Epithelial cell of proximal tubule (primary cell): Measurements from ENCODE around the gene GJC2. TPM values are rescaled to one million over a fixed set of nuclear protein-coding genes. Genes with fewer than 3 reads are reported as not detected.

Experiments used
- DNase-seq: peaks from one replicate; pipeline ENCODE4 v3.0.0-alpha.2; 2011; ENCODE audit warnings: low read depth
- H3K4me3 ChIP-seq: 2 replicates; pipeline ENCODE4 v1.5.1; 2011; ENCODE audit warnings: low read depth, mild to moderate bottlenecking, low read length
- total RNA-seq: library from RNA; depleted of rRNA; stranded (reverse); fragments of >200 nt; gene quantifications from 2 replicates; pipeline ENCODE4 v1.2.3, GENCODE V29; 2015
- TF ChIP-seq, protein P1 (sequence below): conservative IDR thresholded peaks from 2 replicates; pipeline ENCODE4 v1.5.1; 2012; ENCODE audit warnings: low read depth, mild to moderate bottlenecking, low read length

GJC2 gene
- total RNA-seq, 1 donor from 2014 or later, result 0.69 TPM

DNA sequence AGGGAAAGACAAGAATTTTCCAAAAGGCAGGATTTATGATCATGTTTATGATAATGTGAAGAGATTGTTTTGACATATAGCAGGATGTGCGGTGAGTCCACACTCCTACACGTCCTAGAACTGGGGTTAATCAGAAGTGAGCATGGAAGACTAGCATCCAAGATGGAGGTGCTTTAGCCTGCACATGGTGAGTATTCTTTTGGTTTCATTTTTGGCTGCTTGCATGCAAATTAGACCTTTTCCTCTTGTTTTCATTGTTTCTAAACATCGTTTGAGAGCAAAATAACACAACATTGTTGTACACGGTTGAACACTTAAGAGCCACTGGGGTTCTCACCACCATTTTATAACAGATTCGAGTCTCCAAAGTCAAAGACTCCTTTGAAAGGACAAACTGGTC, 24.5 kb upstream of the GJC2 start:
- TF ChIP-seq, protein P1, sequence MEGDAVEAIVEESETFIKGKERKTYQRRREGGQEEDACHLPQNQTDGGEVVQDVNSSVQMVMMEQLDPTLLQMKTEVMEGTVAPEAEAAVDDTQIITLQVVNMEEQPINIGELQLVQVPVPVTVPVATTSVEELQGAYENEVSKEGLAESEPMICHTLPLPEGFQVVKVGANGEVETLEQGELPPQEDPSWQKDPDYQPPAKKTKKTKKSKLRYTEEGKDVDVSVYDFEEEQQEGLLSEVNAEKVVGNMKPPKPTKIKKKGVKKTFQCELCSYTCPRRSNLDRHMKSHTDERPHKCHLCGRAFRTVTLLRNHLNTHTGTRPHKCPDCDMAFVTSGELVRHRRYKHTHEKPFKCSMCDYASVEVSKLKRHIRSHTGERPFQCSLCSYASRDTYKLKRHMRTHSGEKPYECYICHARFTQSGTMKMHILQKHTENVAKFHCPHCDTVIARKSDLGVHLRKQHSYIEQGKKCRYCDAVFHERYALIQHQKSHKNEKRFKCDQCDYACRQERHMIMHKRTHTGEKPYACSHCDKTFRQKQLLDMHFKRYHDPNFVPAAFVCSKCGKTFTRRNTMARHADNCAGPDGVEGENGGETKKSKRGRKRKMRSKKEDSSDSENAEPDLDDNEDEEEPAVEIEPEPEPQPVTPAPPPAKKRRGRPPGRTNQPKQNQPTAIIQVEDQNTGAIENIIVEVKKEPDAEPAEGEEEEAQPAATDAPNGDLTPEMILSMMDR, result no peak
- no peak overlapping the region for H3K4me3 ChIP-seq
- no peak for DNase-seq

GRCh38 chr1:228131766-228132165, 18.0 kb upstream of the GJC2 start:
- no peak overlapping the region for H3K4me3 ChIP-seq
- TF ChIP-seq, protein P1, result no peak
- DNase-seq, result no peak

DNA sequence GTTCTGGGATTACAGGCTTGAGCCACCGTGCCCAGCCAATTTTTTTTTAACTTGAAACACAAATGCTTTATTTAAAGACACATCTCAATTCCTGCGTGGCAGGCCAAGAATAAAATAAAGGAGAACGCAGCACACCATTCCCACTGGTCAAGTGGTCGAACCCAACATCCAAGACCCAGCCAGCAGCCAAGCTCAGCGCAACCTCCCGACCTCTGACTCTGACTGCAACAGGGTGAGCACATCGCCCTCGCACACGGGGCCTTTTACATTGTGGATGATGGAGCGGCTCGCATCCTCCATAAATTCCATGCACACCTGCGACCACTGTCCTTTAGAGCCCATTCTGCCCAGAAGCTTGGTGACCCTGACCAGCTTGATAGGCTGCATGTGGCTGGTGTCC, 15.1 kb upstream of the GJC2 start:
- DNase-seq, result no peak
- H3K4me3 ChIP-seq, result no peak overlapping the region
- TF ChIP-seq, protein P1, result no peak

DNA sequence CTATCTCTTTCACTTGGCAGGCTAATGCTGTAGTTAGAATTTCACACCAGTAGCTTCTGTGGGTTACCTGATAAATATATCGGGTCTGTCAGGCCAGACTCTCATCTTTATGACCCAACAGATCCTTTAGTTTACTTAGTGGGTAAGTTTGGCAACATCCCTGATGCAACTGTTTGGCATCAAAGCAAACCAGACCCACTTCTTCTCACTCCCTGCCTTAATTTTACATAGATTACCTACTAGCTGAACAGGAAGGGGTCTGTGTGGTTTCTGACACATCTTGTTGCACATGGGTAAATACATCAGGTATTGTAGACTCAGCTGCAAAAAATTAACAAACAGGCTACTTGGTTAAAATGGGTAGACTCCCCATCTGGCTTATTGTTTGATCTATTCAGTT, 12.8 kb upstream of the GJC2 start:
- TF ChIP-seq, protein P1, result no peak
- no peak overlapping the region for H3K4me3 ChIP-seq
- no peak for DNase-seq

DNA sequence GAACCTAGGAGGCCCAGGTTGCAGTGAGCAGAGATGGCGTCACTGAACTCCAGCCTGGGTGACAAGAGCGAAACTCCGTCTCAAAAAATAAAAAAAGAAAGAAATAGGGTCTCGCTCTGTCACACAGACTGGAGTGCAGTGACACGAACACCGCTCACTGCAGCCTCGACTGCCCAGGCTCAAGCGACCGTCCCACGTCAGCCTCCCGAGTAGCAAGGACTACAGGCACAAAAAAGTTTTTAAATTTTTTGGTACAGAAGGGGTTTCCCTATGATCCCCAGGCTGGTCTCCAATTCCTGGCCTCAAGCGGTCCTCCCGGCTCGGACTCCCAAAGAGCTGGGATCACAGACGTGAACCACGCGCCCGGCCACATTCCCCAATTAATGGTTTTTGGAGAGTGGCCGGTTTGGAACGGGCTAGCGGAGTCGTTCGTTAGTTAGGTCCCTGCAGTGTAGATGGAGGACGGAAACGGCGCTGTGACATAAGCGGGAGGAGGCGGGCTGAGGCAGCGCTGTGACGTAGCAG, 10.3 kb upstream of the GJC2 start:
- DNase-seq, result no peak
- TF ChIP-seq, protein P1, result no peak

GRCh38 chr1:228139931-228140723, 9.6 kb upstream of the GJC2 start, which contains the start of gene GUK1:
Gene GUK1, plus strand, starts transcription at chr1:228140279. Its CDS starts 24 bp downstream, at chr1:228140303.
- peak within 1 kb of the TSS; percentile 63 for H3K4me3 ChIP-seq
- DNase-seq, result peak; percentile 85
- TF ChIP-seq, protein P1, result peak; percentile 29

More for the DNA sequence above, 10.3 kb upstream of the GJC2 start:
- peak overlapping the region; percentile 63 for H3K4me3 ChIP-seq
